ENCODE results near the gene LGI4. TPM values are rescaled to one million over a fixed set of nuclear protein-coding genes. Genes with fewer than 3 reads are reported as not detected.

Gene LGI4
- polyA plus RNA-seq (2013, experiment 1 of 2; ENCODE audit: insufficient read length): 0.27 TPM
- polyA plus RNA-seq (2013, experiment 2 of 2; ENCODE audit: insufficient read length): 0.36 TPM

- DNase-seq: no peak
Observed at GRCh38 chr19:35134601-35135242, at the start of gene LGI4. TSS of gene LGI4 (minus strand) at chr19:35135059. CDS start at chr19:35134680, 379 bp downstream.

- DNase-seq: no peak
Observed at GRCh38 chr19:35184267-35184666, 49.4 kb upstream of the LGI4 start.

GRCh38 chr19:35181387-35181786 is 46.5 kb upstream of the LGI4 start:
- no peak for DNase-seq

- no peak for DNase-seq
Observed at GRCh38 chr19:35179830-35180229, 45.0 kb upstream of the LGI4 start.

- no peak for DNase-seq
Observed at GRCh38 chr19:35178701-35179100, 43.8 kb upstream of the LGI4 start.

GRCh38 chr19:35177377-35178274 is 42.8 kb upstream of the LGI4 start:
- DNase-seq: no peak

- no peak for DNase-seq
Observed at GRCh38 chr19:35176181-35176570, 41.3 kb upstream of the LGI4 start.

GRCh38 chr19:35174226-35174625 is 39.4 kb upstream of the LGI4 start:
- DNase-seq: no peak

- no peak for DNase-seq
Observed at GRCh38 chr19:35171730-35172129, 36.9 kb upstream of the LGI4 start.

GRCh38 chr19:35170359-35171061 is 35.7 kb upstream of the LGI4 start:
- DNase-seq: no peak

- no peak for DNase-seq
Observed at GRCh38 chr19:35169221-35169995, 34.5 kb upstream of the LGI4 start.

GRCh38 chr19:35168196-35168595 is 33.3 kb upstream of the LGI4 start:
- no peak for DNase-seq

GRCh38 chr19:35167251-35168119 is 32.6 kb upstream of the LGI4 start:
- no peak for DNase-seq

- no peak for DNase-seq
Observed at GRCh38 chr19:35166100-35167063, 31.5 kb upstream of the LGI4 start.

GRCh38 chr19:35165200-35166058 is 30.6 kb upstream of the LGI4 start:
- DNase-seq: no peak

- DNase-seq: no peak
Observed at GRCh38 chr19:35164418-35164817, 29.6 kb upstream of the LGI4 start.

- no peak for DNase-seq
Observed at GRCh38 chr19:35162471-35163326, 27.8 kb upstream of the LGI4 start.

GRCh38 chr19:35161434-35161743 is 26.5 kb upstream of the LGI4 start:
- DNase-seq: no peak

All from fibroblast of skin of abdomen (primary cell).